CD4-positive, alpha-beta T cell treated with Interleukin-15 for 1 hour (primary cell): ENCODE data around the gene FGF9.

Experiments used
- DNase-seq: peaks from one replicate; pipeline ENCODE4 v3.0.0-alpha.2; 2020

The FGF9 gene

DNA sequence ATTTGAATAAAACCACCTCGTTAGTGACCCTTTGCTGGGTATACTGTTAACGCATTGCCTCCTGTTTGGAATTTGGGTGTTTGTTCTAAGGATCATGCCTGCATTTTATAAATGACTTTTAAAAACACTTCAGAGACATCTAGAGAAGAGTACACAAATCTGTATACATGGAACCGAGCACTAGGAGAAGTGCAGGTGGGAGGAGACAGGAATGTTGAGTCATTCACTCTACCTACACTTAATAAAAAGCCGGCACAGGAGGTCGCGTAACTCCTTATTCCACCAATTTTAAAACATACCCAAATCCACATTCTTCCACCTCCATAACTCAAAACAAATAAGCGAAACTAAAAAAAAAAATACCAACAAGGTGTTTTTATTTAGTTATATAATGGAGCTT, 48.6 kb downstream of the FGF9 start:
- no peak for DNase-seq

DNA sequence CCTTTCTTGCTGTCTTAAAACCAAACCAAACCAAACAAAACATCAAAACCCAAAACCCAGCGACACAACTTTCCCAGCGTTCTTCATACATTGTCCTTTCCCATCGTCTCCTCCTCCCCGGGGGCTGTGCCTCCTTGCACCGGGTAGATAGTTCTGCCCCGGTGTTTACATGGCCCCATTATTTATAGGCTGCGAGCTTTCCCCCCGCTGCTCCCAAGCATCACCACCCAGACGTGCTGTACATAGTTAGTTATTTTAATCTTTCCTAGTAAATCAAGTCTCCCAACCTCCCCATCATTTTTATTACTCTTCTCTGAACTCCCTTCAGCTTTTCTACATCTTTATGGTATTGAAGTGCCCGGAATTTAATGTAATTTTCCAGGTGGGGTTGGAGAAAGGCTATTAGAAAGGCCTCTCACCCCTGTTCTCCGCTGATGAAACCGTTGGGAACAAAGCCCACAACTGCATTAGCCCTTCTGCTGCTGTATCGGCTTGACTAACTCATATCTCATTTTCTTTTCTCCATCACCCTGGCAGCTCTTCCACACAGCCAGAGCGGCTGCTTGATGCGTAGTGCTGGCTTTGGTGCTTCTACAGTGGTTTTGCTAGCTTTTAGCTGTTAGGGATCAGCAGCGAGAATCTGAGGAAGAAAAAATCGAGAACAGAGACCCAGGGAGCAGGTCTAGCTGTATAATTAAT, 53.1 kb downstream of the FGF9 start:
- no peak for DNase-seq

DNA sequence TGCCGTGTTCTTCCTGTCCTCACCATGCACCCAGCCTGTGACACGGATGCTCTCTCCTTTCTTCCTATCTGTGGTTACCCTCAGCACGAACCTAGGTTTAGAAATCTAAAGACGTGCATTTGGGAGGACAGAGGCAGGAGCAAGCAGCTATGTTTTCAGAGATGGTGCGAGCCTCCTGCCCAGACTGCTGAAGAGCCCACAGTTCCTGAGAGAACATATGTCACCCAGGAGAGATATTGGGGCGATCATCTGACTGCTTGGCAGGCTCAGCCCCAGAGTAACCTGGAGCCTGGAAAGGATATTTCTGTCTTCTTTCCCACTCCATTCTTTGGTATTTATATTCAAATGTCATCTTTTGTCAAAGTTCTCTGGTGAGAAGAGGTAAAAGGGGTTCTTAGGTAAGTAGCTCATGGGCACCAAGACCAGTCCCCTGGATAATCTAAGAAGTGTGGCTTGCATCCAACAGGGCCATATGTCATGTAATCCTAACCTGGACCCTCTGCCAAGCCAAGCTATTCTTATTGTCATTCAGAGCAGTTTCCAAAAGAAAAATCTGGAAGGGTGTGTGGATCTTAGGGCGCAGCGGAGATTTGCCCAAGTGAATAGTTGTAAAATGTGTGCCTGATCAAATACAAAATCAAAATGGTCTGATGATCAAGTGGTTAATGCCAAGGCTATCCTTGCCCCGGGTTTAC, 59.5 kb downstream of the FGF9 start:
- no peak for DNase-seq

DNA sequence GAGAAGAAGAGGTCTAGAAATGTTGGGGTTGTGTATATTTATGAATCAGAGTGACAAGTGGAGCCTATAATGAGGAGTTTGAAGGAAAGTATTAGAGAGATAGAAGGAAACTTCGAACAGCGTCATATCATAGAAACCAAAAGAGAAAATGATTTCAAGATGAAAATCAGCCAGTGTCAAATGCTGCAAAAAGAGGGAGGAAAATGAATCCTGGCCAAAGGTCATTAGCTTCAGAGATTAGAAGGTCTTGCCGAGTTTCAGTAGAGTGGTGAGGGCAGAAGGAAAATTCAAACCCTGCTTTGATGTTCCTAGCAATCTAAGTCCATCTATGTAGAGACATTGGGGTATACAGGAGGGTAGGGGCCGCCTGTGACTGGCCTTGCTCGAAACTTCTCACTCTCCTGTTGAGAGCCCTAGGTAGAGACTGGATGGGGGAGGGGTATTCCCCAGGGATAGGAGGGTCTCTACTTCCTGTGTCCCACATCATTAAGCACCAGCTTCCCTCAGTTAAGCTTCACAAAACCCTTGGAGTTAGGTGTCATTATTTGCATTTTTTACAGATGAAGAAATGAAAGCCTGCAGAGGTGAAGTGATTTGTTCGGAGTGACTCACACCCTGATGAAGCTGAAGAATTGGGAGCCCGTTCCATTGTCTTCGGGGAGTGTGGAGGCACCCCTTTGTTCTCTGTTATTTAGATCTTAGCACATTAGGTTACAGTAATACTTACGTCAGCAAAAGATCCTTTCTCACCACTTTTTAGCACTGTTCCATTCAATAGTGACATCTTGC, 62.8 kb downstream of the FGF9 start:
- no peak for DNase-seq

DNA sequence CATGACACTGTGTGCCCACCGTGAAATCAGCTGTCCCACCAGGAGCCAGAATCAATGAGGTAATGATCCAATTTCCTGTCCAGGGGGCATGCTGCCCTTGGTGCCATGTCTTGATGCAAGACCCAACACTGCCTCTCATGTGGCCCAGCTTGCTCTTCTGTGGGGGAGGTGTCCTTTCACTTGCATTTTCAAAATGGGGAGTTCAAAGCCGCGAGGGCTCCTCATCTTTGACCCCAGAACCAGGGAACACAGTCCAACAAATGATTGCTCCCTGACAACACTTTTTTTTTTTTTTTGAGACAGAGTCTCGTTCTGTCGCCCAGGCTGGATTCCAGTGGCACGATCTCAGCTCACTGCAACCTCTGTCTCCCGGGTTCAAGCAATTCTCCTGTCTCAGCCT, 64.1 kb downstream of the FGF9 start:
- no peak for DNase-seq

DNA sequence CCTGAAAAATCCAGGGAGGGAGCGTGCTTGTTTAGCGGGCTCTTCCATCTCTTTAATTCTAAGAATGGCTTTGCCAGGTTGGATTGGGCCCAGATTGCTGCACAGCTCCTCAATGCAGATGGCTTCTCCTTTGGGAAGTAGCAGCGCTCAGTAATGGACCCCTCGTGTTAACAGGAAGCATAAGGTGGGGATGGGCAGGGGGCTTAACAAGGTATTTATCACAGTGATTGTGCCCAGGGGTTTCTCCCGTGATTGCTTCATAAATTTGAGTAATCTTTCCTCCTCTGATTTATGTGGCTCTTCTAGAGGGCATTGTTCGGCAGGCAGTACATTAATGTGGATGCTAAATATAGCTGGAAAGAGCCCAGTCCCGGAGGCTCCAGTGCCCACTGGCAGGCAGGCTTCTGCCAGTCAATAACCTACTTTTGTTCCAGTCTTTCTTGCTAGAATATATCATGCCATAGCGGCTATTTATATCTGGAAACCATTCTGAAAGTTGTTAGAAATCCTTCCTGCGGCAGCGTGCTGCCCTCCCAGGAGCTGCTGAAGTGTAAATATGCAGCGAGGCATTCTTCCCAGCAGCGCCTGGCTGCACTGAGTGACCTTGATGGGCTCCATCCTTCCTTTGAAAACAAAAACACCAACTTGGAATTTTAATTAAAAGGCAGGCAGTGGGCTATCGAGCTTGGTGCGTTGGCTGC, 65.0 kb downstream of the FGF9 start:
- no peak for DNase-seq

DNA sequence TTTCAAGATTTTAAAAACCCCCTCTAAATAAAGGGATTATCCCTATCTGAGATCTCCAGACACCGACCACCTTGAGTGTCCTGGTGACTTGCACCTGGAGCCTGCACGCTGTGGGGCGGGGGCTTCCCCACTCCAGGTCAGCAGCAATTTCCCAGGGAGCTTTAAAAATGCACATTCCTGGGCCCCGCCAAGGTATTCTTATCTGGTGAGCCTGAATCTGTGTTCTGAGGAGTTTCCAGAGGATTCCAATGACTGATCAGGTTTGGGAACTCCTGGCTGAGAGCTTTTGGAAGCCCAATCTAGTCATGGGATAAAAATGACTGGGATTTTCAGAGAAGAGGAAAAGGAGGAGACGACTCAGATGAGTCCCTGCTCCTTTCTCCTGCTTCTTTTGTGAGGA, 66.1 kb downstream of the FGF9 start:
- no peak for DNase-seq

DNA sequence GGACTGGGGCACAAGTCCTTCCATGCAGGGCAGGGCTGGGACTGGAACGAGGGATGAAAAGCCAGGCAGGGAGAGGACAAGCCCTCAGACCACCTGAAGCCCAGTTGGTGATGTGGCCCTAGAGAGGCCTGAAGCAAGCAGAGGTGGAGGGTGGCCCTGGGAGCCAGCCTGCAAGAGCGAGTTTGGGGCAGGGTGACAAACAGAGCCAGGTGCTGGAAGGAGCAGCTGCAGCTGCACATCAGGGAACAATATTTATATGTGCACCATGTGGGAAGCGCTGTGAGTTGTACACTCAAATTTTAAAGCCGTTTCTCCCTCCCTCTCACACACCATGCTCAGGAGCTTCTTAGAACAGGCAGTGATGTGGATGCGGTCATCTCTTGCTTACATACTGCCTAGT, 67.8 kb downstream of the FGF9 start:
- no peak for DNase-seq

DNA sequence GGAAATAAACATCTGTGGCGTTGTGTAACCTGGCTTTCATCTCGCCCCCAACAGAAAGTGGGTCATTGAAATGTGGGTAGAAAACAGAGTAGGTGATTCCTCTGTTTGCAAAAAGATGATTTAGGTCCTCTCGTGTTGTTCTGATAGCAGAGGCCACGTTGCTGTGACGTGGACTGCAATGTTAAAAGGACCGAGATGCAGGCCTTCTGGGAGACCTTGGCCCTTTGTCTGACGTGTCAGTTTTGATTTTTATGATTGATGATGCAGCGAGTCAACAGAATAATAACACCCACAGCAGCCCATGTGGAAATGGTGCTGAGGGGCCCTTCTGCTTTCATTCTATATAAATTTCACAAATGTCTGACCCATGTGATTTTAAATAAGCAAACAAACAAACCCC, 68.9 kb downstream of the FGF9 start:
- no peak for DNase-seq

DNA sequence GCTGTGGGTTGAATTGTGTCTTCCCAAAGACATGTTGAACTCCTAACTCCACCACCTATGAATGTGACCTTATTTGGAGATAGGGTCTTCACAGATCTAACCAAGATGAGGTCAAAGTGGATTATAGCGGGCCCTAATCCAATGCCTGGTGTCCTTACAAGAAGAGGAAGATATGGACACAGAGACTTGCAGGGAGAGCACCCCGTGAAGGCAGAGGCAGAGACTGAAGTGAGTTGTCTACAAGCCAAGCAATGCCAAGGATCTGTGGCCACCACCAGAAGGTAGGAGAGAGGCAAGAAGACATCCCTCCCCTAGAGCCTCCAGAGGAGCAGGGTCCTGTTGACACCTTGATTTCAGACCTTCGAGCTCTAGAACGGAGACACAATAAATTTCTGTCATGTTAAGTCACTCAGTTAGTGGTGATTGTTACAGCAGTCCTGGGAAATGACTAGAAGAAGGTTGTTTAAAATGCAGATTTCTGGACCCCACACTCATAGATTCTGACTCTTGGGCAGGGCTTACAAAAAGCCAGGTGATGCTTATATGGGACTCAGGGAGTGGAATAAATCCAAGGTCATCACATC, 70.6 kb downstream of the FGF9 start:
- no peak for DNase-seq

DNA sequence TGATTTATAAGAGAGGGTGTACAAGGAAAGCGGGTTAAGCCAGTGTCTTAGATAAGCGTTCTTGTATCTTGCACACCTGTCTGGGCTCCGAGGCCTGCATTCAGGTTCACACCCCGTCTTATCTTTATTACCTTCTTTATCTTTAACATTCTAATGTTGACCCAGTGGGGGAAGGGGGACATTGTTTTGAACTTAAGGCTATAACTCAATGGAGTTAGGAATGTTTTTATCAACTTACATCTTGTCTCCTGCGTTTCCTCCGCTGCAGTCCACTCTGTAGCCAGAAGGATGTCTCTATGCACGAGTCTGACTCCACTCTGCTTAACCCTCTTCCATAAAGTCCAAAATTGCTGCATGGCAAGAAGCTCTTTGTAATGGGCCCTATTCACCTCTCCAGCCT, 71.2 kb downstream of the FGF9 start:
- no peak for DNase-seq

DNA sequence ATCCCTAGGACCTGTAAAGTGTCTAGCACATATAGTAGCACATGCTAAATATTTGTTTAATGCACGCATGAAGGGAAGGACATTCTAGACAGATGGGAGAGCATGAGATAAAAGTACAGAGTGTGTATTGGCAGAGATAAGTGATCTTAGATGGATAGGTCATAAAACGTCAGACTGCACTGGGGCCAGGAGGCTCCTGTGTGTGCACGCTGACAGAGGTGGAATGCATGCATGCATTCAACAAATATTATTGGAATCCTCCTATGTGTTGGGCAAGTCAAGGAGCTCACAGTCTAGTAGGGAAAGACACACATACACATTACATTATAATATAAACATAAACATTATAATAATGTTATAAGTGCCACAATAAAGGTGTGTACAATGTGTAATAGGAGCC, 73.3 kb downstream of the FGF9 start:
- no peak for DNase-seq

DNA sequence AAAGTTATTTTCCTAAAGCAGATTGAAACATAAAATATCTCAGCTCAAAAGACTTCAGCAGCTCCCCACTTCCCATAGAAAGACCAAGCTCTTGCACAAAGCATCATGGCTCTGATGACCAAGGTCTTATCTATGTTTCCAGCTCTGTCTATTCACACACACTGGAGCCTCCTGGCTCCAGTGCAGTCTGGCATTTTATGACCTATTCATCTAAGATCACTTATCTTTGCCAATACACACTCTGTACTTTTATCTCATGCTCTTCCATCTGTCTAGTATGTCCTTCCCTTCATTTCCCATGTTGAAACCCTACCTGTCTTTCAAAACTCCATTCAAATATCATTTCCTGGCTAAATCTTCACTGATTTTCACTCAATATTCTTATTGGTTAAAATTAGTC, 74.4 kb downstream of the FGF9 start:
- DNase-seq, result no peak

DNA sequence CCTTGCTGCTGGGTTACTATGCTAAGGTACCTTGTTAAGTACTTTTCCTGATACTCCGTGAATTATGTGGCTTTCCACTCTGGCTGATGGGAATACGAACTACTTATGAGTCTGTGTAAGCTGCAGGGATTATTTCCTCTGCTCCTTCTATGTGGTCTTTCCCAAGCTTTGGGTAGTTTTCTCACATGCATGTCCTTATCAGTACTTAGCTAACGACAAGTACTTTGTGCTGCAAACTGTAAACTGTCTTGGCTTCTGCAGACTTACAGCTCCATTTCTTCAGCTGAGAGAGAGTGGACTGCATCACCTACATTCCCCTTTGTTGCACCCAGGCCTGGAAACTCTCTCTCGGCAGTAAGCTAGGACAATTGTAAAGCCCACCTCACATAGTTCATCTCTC, 76.6 kb downstream of the FGF9 start:
- DNase-seq, result no peak

DNA sequence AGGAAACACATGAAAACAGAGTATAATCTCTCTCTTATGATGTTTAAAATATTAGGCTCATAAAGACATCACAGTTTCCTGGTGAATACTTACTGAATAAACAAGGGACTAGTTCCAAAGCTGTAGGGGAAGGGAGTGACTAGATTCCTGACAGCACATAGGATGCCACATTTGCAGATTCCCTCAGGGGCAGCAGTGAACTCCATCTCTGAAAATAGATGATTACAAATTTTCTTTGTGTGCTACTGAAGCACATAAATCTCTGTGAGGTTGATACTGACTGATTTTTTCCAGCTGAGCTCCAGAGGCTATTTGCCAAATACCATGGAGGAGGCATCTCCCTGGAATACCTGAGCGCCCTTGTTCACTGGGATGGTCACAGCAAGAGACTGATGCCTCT, 77.3 kb downstream of the FGF9 start:
- no peak for DNase-seq

DNA sequence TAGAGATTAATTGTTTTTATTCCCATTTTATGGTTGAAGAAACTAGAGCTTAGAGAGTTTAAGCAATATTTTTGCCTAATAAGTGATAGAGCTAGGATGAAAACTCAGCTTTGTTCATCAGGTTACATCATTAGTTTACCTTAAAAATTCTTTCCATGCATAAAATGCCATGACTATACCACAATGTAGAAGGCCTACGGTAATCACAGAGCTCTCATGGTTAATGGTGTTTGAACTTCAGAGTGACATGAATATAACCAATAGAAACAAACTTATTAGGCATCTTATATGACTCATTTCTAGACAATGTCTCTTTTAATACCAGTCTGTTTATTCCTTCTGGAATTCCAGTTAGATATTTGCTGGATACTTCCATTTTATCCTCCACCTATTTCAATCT, 78.5 kb downstream of the FGF9 start:
- no peak for DNase-seq

DNA sequence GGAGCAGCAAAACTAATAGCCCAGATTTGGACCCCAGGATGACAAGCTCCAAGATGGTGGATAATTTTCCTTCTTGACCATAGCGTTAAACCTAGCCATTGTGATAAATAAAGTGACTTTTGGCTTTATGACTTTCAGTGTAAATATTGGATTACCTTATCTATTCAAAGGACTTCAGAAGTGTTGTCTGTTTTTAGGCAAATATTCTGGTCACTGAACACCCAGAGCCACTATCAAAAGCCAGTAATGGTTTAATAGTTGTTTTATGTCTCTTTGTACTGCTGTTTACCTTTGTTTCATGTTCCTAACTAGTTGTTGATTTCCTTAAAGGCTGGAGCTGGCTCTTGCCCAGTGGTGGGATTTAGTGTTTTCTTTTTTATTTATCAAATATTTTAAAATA, 81.6 kb downstream of the FGF9 start:
- no peak for DNase-seq

DNA sequence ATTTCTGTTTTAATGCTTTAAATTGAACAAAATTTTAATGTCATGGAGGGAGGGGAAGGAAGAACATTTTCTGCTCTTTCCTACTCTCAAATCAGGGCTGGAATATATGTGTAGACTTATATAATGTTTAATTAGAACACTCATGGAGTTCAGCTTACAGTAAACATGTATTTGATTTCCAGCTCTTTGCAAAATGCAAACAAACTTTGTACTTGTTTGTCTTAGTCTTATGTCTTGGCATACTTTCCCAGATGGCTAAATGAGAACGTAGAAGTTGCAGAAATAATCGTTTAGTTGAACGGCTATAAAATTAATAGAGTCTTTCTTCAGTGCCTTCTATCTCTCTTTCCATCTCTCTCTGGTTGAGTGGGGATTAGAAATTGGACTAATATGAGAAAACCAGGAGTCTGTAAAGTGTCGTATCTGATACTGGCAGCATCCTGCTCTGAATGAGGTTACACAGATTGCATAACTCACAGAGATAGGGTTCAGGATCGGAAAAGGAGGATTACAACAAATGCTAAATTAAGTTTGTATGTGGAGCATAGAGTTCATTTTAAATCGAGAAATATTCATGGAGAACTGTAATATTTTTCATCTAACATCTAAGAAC, 82.3 kb downstream of the FGF9 start:
- no peak for DNase-seq
